A549 (cell line): ENCODE measurements around the gene NFIA.

Experiments used
- MYC ChIP-seq: IDR thresholded peaks from 2 replicates; pipeline ENCODE4 v1.6.1; 2012; ENCODE audit warnings: mild to moderate bottlenecking, inconsistent platforms, low read length, improper control_type of control experiment, borderline replicate concordance
- RCOR1 ChIP-seq: fragments of 150-350 bp; IDR thresholded peaks from 2 replicates; pipeline ENCODE4 v1.6.1; 2014; ENCODE audit warnings: antibody characterized with exemption, low read length, low read depth
- TF ChIP-seq, protein P1 (sequence below): fragments of >200 bp; sonication (Bioruptor Twin); formaldehyde crosslinking; IDR thresholded peaks from 3 replicates; pipeline ENCODE4 v1.5.1; 2016

DNA sequence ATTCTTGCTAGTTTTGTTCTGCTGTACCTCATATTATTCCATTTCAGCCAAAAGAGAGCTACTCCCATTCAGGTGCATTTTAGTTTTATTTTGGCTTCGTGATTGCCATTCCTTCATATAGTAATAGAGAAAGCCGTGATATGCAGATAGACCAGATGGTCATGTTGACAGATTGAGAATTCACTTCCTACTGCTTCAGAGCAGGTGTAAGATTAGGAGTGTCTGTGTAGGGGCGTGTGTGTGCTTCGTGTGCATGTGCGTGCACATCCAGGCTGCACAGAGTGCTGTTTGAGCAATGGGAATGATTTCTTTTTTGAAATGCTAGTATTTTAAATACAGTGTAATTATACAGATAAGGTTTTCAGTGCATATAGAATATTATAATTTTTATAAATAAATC is 10.3 kb downstream of the NFIA start:
- TF ChIP-seq, protein P1, sequence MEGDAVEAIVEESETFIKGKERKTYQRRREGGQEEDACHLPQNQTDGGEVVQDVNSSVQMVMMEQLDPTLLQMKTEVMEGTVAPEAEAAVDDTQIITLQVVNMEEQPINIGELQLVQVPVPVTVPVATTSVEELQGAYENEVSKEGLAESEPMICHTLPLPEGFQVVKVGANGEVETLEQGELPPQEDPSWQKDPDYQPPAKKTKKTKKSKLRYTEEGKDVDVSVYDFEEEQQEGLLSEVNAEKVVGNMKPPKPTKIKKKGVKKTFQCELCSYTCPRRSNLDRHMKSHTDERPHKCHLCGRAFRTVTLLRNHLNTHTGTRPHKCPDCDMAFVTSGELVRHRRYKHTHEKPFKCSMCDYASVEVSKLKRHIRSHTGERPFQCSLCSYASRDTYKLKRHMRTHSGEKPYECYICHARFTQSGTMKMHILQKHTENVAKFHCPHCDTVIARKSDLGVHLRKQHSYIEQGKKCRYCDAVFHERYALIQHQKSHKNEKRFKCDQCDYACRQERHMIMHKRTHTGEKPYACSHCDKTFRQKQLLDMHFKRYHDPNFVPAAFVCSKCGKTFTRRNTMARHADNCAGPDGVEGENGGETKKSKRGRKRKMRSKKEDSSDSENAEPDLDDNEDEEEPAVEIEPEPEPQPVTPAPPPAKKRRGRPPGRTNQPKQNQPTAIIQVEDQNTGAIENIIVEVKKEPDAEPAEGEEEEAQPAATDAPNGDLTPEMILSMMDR = no peak
- TF ChIP-seq MYC = no peak
- no peak for TF ChIP-seq RCOR1
